Neural crest cell (in vitro differentiated cells): ENCODE data around the gene TNP1. TPM values are rescaled to one million over a fixed set of nuclear protein-coding genes. Genes with fewer than 3 reads are reported as not detected.

Source experiments
- DNase-seq: peaks from one replicate; pipeline ENCODE4 v3.0.0; 2021; ENCODE audit warnings: low read depth, mixed read lengths, low spot score
- H3K27ac Mint-ChIP-seq: one replicate; pipeline ENCODE4 v1.8.0; 2021; ENCODE audit warnings: mild to moderate bottlenecking, mixed read lengths; ENCODE audit not compliant: unreplicated experiment
- H3K27me3 Mint-ChIP-seq: 2 replicates; pipeline ENCODE4 v1.8.0; 2021; ENCODE audit warnings: low read depth, mild to moderate bottlenecking, mixed read lengths
- H3K36me3 Mint-ChIP-seq: 2 replicates; pipeline ENCODE4 v1.8.0; 2021; ENCODE audit warnings: low read depth, mild to moderate bottlenecking, mixed read lengths
- H3K4me1 Mint-ChIP-seq: 2 replicates; pipeline ENCODE4 v1.8.0; 2021; ENCODE audit warnings: mixed read lengths
- H3K4me3 Mint-ChIP-seq: one replicate; pipeline ENCODE4 v1.8.0; 2021; ENCODE audit warnings: mild to moderate bottlenecking, mixed read lengths
- H3K9me3 Mint-ChIP-seq: 2 replicates; pipeline ENCODE4 v1.8.0; 2021; ENCODE audit warnings: mixed read lengths
- CTCF ChIP-seq: fragments of 200-600 bp; sonication (generic); conservative IDR thresholded peaks from 2 replicates; pipeline ENCODE4 v1.5.0; 2021; ENCODE audit warnings: antibody characterized with exemption, mild to moderate bottlenecking
- total RNA-seq: library from RNA; stranded (reverse); gene quantifications from 2 replicates; pipeline ENCODE4 v1.2.1, GENCODE V29; 2021

TNP1 gene
- total RNA-seq, 1 donor from 2014 or later = not detected

DNA sequence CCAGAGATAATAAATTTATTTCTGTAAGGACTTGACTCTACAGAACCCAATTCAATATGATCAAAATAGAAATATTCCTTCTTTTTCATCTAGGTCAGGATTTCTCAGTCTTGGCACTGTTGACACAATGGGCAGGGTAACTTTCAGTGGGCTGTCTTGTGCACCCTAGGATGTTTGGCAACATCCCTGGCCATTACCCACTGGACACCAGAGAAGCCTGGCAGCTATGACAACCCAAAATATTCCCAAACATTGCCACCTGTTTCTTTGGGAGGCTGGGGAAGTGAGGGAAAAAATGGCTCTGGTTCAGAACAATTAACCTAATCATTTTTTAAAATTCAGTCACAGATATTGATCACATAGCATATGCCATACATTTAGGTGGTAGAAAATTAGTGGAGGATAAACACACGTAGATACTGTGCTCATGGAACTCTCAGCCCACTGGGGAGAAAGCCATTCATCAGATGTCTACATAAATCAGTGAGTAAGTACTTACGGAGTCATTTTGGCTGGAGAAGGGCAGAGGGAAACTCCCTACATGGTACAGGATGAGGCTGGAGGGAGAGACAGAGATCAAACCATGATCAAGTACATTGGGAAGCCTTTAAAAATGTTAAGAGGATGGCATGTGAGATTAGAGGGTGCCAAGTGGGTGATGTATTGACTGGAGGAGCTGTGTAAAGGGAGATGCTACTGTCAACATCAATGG, 718 bp upstream of the TNP1 start:
- H3K27ac Mint-ChIP-seq = no peak overlapping the region
- no peak overlapping the region for H3K4me3 Mint-ChIP-seq

GRCh38 chr2:216858312-216858711, 1.6 kb downstream of the TNP1 start:
- no peak for DNase-seq
- H3K27me3 Mint-ChIP-seq = no peaks in the 10 kb centered on the region
- H3K4me3 Mint-ChIP-seq = no peak overlapping the region
- H3K9me3 Mint-ChIP-seq = no peaks in the 10 kb centered on the region
- TF ChIP-seq CTCF = no peak
- H3K36me3 Mint-ChIP-seq = no peaks in the 10 kb centered on the region
- H3K27ac Mint-ChIP-seq = no peak overlapping the region
- H3K4me1 Mint-ChIP-seq = peaks cover 34% of the 10 kb centered on the region

More for the DNA sequence above, 718 bp upstream of the TNP1 start:
- Mint-ChIP-seq H3K4me1 (peaks cover 25% of the 10 kb centered on the region), H3K36me3 (no peaks in the 10 kb centered on the region), H3K27me3 (no peaks in the 10 kb centered on the region), H3K9me3 (no peaks in the 10 kb centered on the region)
- no peak for TF ChIP-seq CTCF
- no peak for DNase-seq

DNA sequence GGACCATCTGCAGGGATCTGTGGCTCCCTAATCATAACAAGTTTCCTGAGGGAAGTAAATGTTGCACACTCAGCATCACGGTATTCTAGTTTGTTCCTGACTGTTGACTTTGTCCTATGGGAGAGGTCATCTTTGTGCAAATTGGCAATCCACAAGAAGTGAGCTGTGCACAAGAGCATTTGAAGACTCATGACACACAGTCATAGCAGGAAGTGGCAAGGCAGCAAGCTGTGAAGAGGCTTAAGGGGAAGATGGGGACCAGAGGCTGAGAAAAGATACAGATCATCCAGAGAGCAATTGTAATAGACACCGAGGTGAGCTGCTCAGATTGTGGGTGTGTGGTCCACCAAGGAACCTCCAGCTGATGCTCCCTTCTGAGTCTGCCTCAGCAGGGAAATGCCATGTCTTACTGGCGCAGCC, 2.7 kb downstream of the TNP1 start:
- TF ChIP-seq CTCF = no peak
- Mint-ChIP-seq H3K4me1 (peaks cover 43% of the 10 kb centered on the region), H3K27ac (no peak overlapping the region)

GRCh38 chr2:216856406-216857065, 3.3 kb downstream of the TNP1 start:
- no peak for TF ChIP-seq CTCF
- H3K4me3 Mint-ChIP-seq = no peak overlapping the region
- H3K36me3 Mint-ChIP-seq = no peaks in the 10 kb centered on the region
- peak overlapping the region; percentile 36 for H3K27ac Mint-ChIP-seq
- H3K27me3 Mint-ChIP-seq = no peaks in the 10 kb centered on the region
- H3K4me1 Mint-ChIP-seq = peaks cover 47% of the 10 kb centered on the region
- DNase-seq = no peak
- no peaks in the 10 kb centered on the region for H3K9me3 Mint-ChIP-seq

More for the DNA sequence above, 2.7 kb downstream of the TNP1 start:
- no peak for DNase-seq
- H3K27me3 Mint-ChIP-seq = no peaks in the 10 kb centered on the region
- no peaks in the 10 kb centered on the region for H3K9me3 Mint-ChIP-seq
- no peak overlapping the region for H3K4me3 Mint-ChIP-seq
- H3K36me3 Mint-ChIP-seq = no peaks in the 10 kb centered on the region

- TF ChIP-seq CTCF = no peak
- Mint-ChIP-seq H3K9me3 (no peaks in the 10 kb centered on the region), H3K36me3 (no peaks in the 10 kb centered on the region), H3K4me3 (no peak overlapping the region), H3K27ac (no peak overlapping the region), H3K4me1 (peaks cover 56% of the 10 kb centered on the region), H3K27me3 (no peaks in the 10 kb centered on the region)
- DNase-seq = no peak
These were observed 4.3 kb downstream of the TNP1 start for GRCh38 chr2:216855605-216856004.
